IPS-20b (cell line): ENCODE results near the gene ERC1.

Experiments used
- H3K27ac ChIP-seq: one replicate; pipeline ENCODE4 v1.5.1; 2013; ENCODE audit warnings: low read length
- H3K27me3 ChIP-seq: 2 replicates; pipeline ENCODE4 v1.6.1; 2013; ENCODE audit warnings: mild to moderate bottlenecking, low read length, inconsistent platforms; ENCODE audit not compliant: insufficient read depth
- H3K36me3 ChIP-seq: 2 replicates; pipeline ENCODE4 v1.6.1; 2013; ENCODE audit warnings: low read depth, mild to moderate bottlenecking, inconsistent platforms, low read length, moderate library complexity; ENCODE audit not compliant: insufficient read depth
- H3K4me1 ChIP-seq: 2 replicates; pipeline ENCODE4 v1.6.1; 2013; ENCODE audit warnings: mild to moderate bottlenecking, control low read depth, inconsistent platforms, low read length, moderate library complexity; ENCODE audit not compliant: insufficient read depth
- H3K4me3 ChIP-seq: 2 replicates; pipeline ENCODE4 v1.5.1; 2013; ENCODE audit warnings: mild to moderate bottlenecking, low read length, inconsistent platforms
- H3K9ac ChIP-seq: 2 replicates; pipeline ENCODE4 v1.6.1; 2013; ENCODE audit warnings: low read depth, mild to moderate bottlenecking, inconsistent platforms, low read length, moderate library complexity
- H3K9me3 ChIP-seq: 2 replicates; pipeline ENCODE4 v1.6.1; 2013; ENCODE audit warnings: mild to moderate bottlenecking, low read depth, low read length, inconsistent platforms; ENCODE audit not compliant: insufficient read depth

Gene ERC1

GRCh38 chr12:1287446-1287975 lies 296.5 kb downstream of the ERC1 start:
- no peak overlapping the region for H3K4me3 ChIP-seq
- H3K36me3 ChIP-seq: peaks cover 18% of the 10 kb centered on the region; the same call in 1 of the 2 replicates
- H3K9me3 ChIP-seq: no peaks in the 10 kb centered on the region
- H3K4me1 ChIP-seq: peaks cover 8% of the 10 kb centered on the region
- no peak overlapping the region for H3K9ac ChIP-seq
- no peak overlapping the region for H3K27ac ChIP-seq
- H3K27me3 ChIP-seq: no peaks in the 10 kb centered on the region

- no peak overlapping the region for H3K4me3 ChIP-seq
- H3K36me3 ChIP-seq: peaks cover 18% of the 10 kb centered on the region; the same call in 1 of the 2 replicates
- no peaks in the 10 kb centered on the region for H3K9me3 ChIP-seq
- no peaks in the 10 kb centered on the region for H3K27me3 ChIP-seq
- no peak overlapping the region for H3K9ac ChIP-seq
- no peak overlapping the region for H3K27ac ChIP-seq
- H3K4me1 ChIP-seq: peaks cover under 1% of the 10 kb centered on the region; the same call in 1 of the 2 replicates
Observed at GRCh38 chr12:1288333-1288732, 297.3 kb downstream of the ERC1 start.

GRCh38 chr12:1289371-1290155 lies 298.5 kb downstream of the ERC1 start:
- Histone ChIP-seq H3K36me3 (peaks cover 18% of the 10 kb centered on the region; the same call in 1 of the 2 replicates), H3K9ac (no peak overlapping the region), H3K27ac (no peak overlapping the region), H3K4me3 (no peak overlapping the region), H3K4me1 (no peaks in the 10 kb centered on the region), H3K27me3 (no peaks in the 10 kb centered on the region), H3K9me3 (no peaks in the 10 kb centered on the region)

- Histone ChIP-seq H3K27me3 (no peaks in the 10 kb centered on the region), H3K9me3 (no peaks in the 10 kb centered on the region), H3K4me3 (no peak overlapping the region), H3K4me1 (no peaks in the 10 kb centered on the region), H3K9ac (no peak overlapping the region), H3K36me3 (peaks cover 18% of the 10 kb centered on the region; the same call in 1 of the 2 replicates), H3K27ac (no peak overlapping the region)
Observed at GRCh38 chr12:1290716-1291115, 299.7 kb downstream of the ERC1 start.

- Histone ChIP-seq H3K36me3 (peaks cover 18% of the 10 kb centered on the region; the same call in 1 of the 2 replicates), H3K9me3 (no peaks in the 10 kb centered on the region), H3K27me3 (no peaks in the 10 kb centered on the region), H3K4me3 (no peak overlapping the region), H3K9ac (no peak overlapping the region), H3K4me1 (no peaks in the 10 kb centered on the region), H3K27ac (no peak overlapping the region)
Observed at GRCh38 chr12:1291601-1292332, 300.7 kb downstream of the ERC1 start.

- Histone ChIP-seq H3K9me3 (no peaks in the 10 kb centered on the region; the same call in 1 of the 2 replicates), H3K9ac (no peak overlapping the region), H3K36me3 (peaks cover 18% of the 10 kb centered on the region; the same call in 1 of the 2 replicates), H3K27ac (no peak overlapping the region), H3K4me3 (no peak overlapping the region), H3K27me3 (no peaks in the 10 kb centered on the region), H3K4me1 (no peaks in the 10 kb centered on the region)
Observed at GRCh38 chr12:1293901-1294300, 302.9 kb downstream of the ERC1 start.

GRCh38 chr12:1297206-1297605 lies 306.2 kb downstream of the ERC1 start:
- H3K4me3 ChIP-seq: no peak overlapping the region
- peaks cover 6% of the 10 kb centered on the region; the same call in 1 of the 2 replicates for H3K9me3 ChIP-seq
- H3K9ac ChIP-seq: no peak overlapping the region
- no peaks in the 10 kb centered on the region for H3K27me3 ChIP-seq
- H3K27ac ChIP-seq: no peak overlapping the region
- H3K4me1 ChIP-seq: no peaks in the 10 kb centered on the region
- H3K36me3 ChIP-seq: peaks cover 4% of the 10 kb centered on the region; the same call in 1 of the 2 replicates

GRCh38 chr12:1297639-1298175 lies 306.7 kb downstream of the ERC1 start:
- Histone ChIP-seq H3K36me3 (peaks cover 4% of the 10 kb centered on the region; the same call in 1 of the 2 replicates), H3K9ac (no peak overlapping the region), H3K9me3 (peaks cover 6% of the 10 kb centered on the region; the same call in 1 of the 2 replicates), H3K27ac (no peak overlapping the region), H3K4me1 (no peaks in the 10 kb centered on the region), H3K4me3 (no peak overlapping the region), H3K27me3 (no peaks in the 10 kb centered on the region)

- peaks cover 4% of the 10 kb centered on the region; the same call in 1 of the 2 replicates for H3K36me3 ChIP-seq
- no peaks in the 10 kb centered on the region for H3K4me1 ChIP-seq
- H3K9me3 ChIP-seq: peaks cover 6% of the 10 kb centered on the region; the same call in 1 of the 2 replicates
- no peak overlapping the region for H3K4me3 ChIP-seq
- no peak overlapping the region for H3K27ac ChIP-seq
- H3K9ac ChIP-seq: no peak overlapping the region
- no peaks in the 10 kb centered on the region for H3K27me3 ChIP-seq
Observed at GRCh38 chr12:1300460-1300859, 309.4 kb downstream of the ERC1 start.

- Histone ChIP-seq H3K4me3 (no peak overlapping the region), H3K27ac (no peak overlapping the region), H3K27me3 (no peaks in the 10 kb centered on the region), H3K9ac (no peak overlapping the region), H3K4me1 (no peaks in the 10 kb centered on the region), H3K9me3 (peaks cover 6% of the 10 kb centered on the region; the same call in 1 of the 2 replicates), H3K36me3 (peaks cover 4% of the 10 kb centered on the region; the same call in 1 of the 2 replicates)
Observed at GRCh38 chr12:1302201-1302870, 311.3 kb downstream of the ERC1 start.

GRCh38 chr12:1305063-1305434 lies 314.0 kb downstream of the ERC1 start:
- Histone ChIP-seq H3K27me3 (no peaks in the 10 kb centered on the region), H3K4me3 (no peak overlapping the region), H3K9me3 (peaks cover 5% of the 10 kb centered on the region; the same call in 1 of the 2 replicates), H3K27ac (no peak overlapping the region), H3K9ac (no peak overlapping the region), H3K36me3 (no peaks in the 10 kb centered on the region), H3K4me1 (no peaks in the 10 kb centered on the region)
